Uterus (tissue), 2 donors: ENCODE measurements around the gene FEM1A.
"Not testable (repeated sequence)": the region's sequence is repeated elsewhere in the genome, so short reads cannot be mapped to it uniquely, and the experiment has no call there.

Experiments
- POLR2A ChIP-seq, 2 donors: fragments of 450-650 bp; IDR thresholded peaks; one replicate each; pipeline ENCODE4 v1.6.1; 2016; ENCODE audit warnings: antibody characterized with exemption in 2 of 2, mild to moderate bottlenecking in 1 of 2, moderate library complexity in 1 of 2
- TF ChIP-seq, protein P1 (sequence below), 4 experiments: fragments of 200-600 bp in 2 of 4; fragments of 450-650 bp in 2 of 4; sonication (generic) in 2 of 4; IDR thresholded peaks; one replicate each; pipeline ENCODE4 v1.5.1; 2016 to 2019; ENCODE audit warnings: antibody characterized with exemption in 4 of 4, mild to moderate bottlenecking in 2 of 4, moderate library complexity in 1 of 4

DNA sequence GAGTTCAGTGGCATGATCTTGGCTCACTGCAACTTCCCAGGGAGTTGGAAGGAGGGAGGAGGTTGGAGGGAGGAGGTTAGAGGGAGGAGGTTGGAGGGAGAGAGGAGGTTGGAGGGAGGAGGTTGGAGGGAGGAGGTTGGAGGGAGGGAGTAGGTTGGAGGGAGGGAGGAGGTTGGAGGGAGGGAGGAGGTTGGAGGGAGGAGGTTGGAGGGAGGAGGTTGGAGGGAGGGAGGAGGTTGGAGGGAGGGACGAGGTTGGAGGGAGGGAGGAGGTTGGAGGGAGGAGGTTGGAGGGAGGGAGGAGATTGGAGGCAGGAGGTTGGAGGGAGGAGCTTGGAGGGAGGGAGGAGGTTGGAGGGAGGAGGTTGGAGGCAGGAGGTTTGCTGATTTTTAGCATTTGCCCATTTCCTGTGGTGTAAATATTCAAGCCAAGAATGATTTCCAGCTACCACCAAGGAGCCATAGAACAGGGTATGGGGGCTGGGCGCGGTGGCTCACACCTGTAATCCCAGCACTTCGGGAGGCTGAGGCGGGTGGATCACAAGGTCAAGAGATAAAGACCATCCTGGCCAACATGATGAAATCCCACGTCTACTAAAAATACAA, 5.0 kb upstream of the FEM1A start:
- not testable (repeated sequence) for TF ChIP-seq POLR2A (IDR thresholded peaks at IDR 0.05)
- TF ChIP-seq, protein P1, sequence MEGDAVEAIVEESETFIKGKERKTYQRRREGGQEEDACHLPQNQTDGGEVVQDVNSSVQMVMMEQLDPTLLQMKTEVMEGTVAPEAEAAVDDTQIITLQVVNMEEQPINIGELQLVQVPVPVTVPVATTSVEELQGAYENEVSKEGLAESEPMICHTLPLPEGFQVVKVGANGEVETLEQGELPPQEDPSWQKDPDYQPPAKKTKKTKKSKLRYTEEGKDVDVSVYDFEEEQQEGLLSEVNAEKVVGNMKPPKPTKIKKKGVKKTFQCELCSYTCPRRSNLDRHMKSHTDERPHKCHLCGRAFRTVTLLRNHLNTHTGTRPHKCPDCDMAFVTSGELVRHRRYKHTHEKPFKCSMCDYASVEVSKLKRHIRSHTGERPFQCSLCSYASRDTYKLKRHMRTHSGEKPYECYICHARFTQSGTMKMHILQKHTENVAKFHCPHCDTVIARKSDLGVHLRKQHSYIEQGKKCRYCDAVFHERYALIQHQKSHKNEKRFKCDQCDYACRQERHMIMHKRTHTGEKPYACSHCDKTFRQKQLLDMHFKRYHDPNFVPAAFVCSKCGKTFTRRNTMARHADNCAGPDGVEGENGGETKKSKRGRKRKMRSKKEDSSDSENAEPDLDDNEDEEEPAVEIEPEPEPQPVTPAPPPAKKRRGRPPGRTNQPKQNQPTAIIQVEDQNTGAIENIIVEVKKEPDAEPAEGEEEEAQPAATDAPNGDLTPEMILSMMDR (IDR thresholded peaks at IDR 0.05): not testable (repeated sequence)
